HG02840 (cell line): Measurements from ENCODE around the gene ECI1.
A peak's percentile ranks its signal among the peaks of the same experiment; 100 is the strongest.

ENCODE experiments used
- ATAC-seq: cut with Tn5 transposase; IDR thresholded peaks from one replicate; pipeline ENCODE4 v1.9.1; 2021; ENCODE audit warnings: mild to moderate bottlenecking, moderate library complexity, moderate number of reproducible peaks; ENCODE audit not compliant: unreplicated experiment, low FRiP score

ECI1 gene

GRCh38 chr16:2251296-2252111 lies at the start of gene ECI1:
TSS of gene ECI1 (minus strand) at chr16:2251587. CDS start at chr16:2251566, 21 bp downstream.
- ATAC-seq = peak; percentile 83

- no peak for ATAC-seq
These were observed 48.5 kb upstream of the ECI1 start for GRCh38 chr16:2299915-2300192.

- no peak for ATAC-seq
These were observed 47.9 kb upstream of the ECI1 start for GRCh38 chr16:2299121-2299914.

- no peak for ATAC-seq
These were observed 47.2 kb upstream of the ECI1 start for GRCh38 chr16:2298621-2299020.

- no peak for ATAC-seq
These were observed 46.1 kb upstream of the ECI1 start for GRCh38 chr16:2297506-2297860.

GRCh38 chr16:2296661-2297505 lies 45.5 kb upstream of the ECI1 start:
- no peak for ATAC-seq

- no peak for ATAC-seq
These were observed 43.8 kb upstream of the ECI1 start for GRCh38 chr16:2295056-2295798.

GRCh38 chr16:2292221-2292620 lies 40.8 kb upstream of the ECI1 start:
- ATAC-seq = no peak

- ATAC-seq = no peak
These were observed 37.9 kb upstream of the ECI1 start for GRCh38 chr16:2289282-2289681.

- ATAC-seq = no peak
These were observed 37.3 kb upstream of the ECI1 start for GRCh38 chr16:2288726-2289125.

- ATAC-seq = no peak
These were observed 36.6 kb upstream of the ECI1 start for GRCh38 chr16:2287916-2288547.

- ATAC-seq = no peak
These were observed 35.2 kb upstream of the ECI1 start for GRCh38 chr16:2286550-2286949.

GRCh38 chr16:2285731-2286191 lies 34.4 kb upstream of the ECI1 start:
- no peak for ATAC-seq

- no peak for ATAC-seq
These were observed 33.6 kb upstream of the ECI1 start for GRCh38 chr16:2284797-2285576.

GRCh38 chr16:2284001-2284770 lies 32.8 kb upstream of the ECI1 start:
- no peak for ATAC-seq

GRCh38 chr16:2282866-2283555 lies 31.6 kb upstream of the ECI1 start:
- ATAC-seq = no peak

- no peak for ATAC-seq
These were observed 30.9 kb upstream of the ECI1 start for GRCh38 chr16:2282262-2282661.
